Measurements from ENCODE around the gene KRT74.

DNA sequence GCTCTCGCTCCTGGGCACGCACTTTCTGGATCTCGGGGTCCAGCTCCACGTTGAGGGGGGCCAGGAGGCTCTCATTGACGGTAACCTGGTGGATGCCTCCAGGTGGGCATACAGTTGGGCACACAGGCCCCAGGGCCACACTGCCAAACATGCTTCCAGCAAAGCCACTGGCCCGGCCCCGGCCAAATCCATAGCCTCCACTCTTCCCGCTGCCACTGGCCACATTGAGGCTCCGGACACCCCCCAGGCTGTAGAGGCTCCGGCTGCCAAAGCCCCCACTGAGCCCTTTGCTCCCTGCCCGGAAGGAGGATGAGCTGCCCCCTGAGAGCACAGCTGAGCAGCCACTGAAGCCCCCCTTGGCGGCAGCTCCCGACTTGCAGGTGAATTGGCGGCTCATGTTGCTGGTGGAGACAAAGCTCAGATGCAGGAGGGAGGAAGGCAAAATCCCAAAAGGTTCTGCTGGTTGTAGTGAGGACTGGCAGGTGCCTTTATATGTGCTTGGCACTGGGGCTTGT lies 20.9 kb downstream of the KRT74 start, which contains the start of gene KRT71:
- TF ChIP-seq, protein P1, sequence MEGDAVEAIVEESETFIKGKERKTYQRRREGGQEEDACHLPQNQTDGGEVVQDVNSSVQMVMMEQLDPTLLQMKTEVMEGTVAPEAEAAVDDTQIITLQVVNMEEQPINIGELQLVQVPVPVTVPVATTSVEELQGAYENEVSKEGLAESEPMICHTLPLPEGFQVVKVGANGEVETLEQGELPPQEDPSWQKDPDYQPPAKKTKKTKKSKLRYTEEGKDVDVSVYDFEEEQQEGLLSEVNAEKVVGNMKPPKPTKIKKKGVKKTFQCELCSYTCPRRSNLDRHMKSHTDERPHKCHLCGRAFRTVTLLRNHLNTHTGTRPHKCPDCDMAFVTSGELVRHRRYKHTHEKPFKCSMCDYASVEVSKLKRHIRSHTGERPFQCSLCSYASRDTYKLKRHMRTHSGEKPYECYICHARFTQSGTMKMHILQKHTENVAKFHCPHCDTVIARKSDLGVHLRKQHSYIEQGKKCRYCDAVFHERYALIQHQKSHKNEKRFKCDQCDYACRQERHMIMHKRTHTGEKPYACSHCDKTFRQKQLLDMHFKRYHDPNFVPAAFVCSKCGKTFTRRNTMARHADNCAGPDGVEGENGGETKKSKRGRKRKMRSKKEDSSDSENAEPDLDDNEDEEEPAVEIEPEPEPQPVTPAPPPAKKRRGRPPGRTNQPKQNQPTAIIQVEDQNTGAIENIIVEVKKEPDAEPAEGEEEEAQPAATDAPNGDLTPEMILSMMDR (IDR thresholded peaks at IDR 0.05), result no peak
- TF ChIP-seq POLR2A (IDR thresholded peaks at IDR 0.05), result no peak
